WERI-Rb-1 (cell line): ENCODE results near the gene CLIP2.
"Not testable (repeated sequence)": the region's sequence is repeated elsewhere in the genome, so short reads cannot be mapped to it uniquely, and the experiment has no call there.

Experiments used
- DNase-seq: peaks from one replicate; pipeline ENCODE4 v3.0.0-alpha.2; 2020
- H3K27ac ChIP-seq: fragments of 250-450 bp; sonication (Bioruptor Pico); 2 replicates; pipeline ENCODE4 v1.5.1; 2020; ENCODE audit warnings: mild to moderate bottlenecking, moderate library complexity
- H3K27me3 ChIP-seq: fragments of 250-450 bp; sonication (Bioruptor Pico); 2 replicates; pipeline ENCODE4 v1.5.1; 2021; ENCODE audit warnings: mild to moderate bottlenecking, low read depth, moderate library complexity; ENCODE audit not compliant: insufficient read depth, severe bottlenecking
- H3K36me3 ChIP-seq: fragments of 250-450 bp; sonication (Bioruptor Pico); 2 replicates; pipeline ENCODE4 v1.5.1; 2020; ENCODE audit warnings: mild to moderate bottlenecking, moderate library complexity
- H3K4me3 ChIP-seq: 2 replicates; pipeline ENCODE4 v1.5.1; 2011; ENCODE audit warnings: low read depth, mild to moderate bottlenecking, control low read depth, low read length
- H3K9me3 ChIP-seq: fragments of 250-450 bp; sonication (Bioruptor Pico); 2 replicates; pipeline ENCODE4 v1.5.1; 2021; ENCODE audit warnings: mild to moderate bottlenecking, moderate library complexity; ENCODE audit not compliant: severe bottlenecking
- TF ChIP-seq, protein P1 (sequence below): IDR thresholded peaks from 2 replicates; pipeline ENCODE4 v1.5.1; 2011; ENCODE audit warnings: low read depth, mild to moderate bottlenecking, control low read depth, inconsistent platforms, low read length

The CLIP2 gene

DNA sequence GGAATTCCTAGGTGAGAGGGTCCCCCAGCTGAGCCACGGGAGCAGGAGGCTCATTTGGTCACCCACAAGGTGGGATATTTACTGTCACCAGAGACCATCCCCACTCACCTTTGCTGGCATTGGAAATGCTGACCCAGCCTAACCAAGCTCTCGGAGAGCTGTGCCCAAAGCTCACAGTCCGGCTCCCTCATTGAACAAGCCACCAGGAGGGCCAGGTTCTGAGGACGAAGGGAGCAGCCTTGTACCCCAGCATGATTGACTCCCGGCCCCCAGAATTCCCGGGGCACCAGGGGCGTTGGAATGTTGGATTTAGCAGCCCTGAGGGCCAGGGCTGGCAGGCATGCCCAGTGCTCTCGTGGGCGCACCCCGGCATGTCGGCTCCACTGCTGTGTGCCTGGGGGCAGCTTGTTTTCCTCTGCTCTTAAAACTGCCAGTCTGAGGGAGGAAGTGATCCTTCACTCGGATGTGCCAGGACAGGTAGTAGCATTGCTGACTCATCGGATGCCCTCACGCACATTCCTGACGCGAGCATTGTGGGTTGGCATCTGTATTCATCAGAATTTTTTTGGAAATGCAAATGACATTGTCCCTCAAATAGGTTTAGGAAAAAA is 23.3 kb downstream of the CLIP2 start:
- no peak overlapping the region for H3K4me3 ChIP-seq
- H3K27ac ChIP-seq = no peak overlapping the region
- H3K27me3 ChIP-seq = no peaks in the 10 kb centered on the region
- no peak for DNase-seq
- no peaks in the 10 kb centered on the region for H3K36me3 ChIP-seq
- TF ChIP-seq, protein P1, sequence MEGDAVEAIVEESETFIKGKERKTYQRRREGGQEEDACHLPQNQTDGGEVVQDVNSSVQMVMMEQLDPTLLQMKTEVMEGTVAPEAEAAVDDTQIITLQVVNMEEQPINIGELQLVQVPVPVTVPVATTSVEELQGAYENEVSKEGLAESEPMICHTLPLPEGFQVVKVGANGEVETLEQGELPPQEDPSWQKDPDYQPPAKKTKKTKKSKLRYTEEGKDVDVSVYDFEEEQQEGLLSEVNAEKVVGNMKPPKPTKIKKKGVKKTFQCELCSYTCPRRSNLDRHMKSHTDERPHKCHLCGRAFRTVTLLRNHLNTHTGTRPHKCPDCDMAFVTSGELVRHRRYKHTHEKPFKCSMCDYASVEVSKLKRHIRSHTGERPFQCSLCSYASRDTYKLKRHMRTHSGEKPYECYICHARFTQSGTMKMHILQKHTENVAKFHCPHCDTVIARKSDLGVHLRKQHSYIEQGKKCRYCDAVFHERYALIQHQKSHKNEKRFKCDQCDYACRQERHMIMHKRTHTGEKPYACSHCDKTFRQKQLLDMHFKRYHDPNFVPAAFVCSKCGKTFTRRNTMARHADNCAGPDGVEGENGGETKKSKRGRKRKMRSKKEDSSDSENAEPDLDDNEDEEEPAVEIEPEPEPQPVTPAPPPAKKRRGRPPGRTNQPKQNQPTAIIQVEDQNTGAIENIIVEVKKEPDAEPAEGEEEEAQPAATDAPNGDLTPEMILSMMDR = no peak
- no peaks in the 10 kb centered on the region for H3K9me3 ChIP-seq

DNA sequence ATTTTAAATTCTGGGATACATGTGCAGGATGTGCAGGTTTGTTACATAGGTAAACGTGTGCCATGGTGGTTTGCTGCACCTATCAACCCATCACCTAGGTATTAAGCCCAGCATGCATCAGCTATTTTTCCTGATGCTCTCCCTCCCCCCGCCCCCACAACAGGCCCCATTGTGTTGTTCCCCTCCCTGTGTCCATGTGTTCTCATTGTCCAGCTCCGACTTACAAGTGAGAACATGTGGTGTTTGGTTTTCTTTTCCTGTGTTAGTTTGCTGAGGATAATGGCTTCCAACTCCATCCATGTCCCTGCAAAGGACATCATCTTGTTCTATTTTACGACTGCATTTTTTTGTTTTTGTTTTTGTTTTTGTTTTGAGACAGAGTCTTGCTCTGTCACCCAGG is 26.7 kb downstream of the CLIP2 start:
- not testable (repeated sequence) for H3K4me3 ChIP-seq, H3K27me3 ChIP-seq, DNase-seq, H3K27ac ChIP-seq, H3K36me3 ChIP-seq, H3K9me3 ChIP-seq

DNA sequence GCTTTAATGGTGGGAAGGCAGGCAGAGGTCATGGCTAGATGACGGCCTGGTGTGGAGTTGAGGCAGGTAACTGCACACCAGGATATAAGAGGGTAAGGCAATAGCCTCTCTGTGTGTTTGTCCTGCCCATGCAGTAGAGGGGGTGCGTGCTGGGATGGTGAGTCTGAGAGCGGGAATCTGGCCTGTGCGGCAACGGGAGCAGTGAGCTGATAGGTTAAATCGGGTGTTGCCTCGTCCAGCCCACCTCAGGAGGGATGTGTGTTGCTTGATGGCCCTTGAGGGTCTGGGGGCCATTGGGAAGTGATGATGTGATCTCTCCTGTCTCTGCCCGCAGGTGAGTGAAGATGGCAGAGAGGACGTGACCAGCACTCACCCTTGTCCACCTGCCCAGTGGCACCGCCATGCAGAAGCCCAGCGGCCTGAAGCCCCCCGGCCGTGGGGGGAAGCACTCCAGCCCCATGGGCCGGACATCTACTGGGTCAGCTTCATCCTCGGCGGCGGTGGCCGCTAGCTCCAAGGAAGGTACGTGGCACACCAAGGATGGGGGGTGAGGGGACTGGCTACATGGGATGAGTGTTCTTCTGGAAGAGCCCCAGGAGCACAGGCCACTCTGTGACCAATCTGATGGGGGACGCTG is 28.1 kb downstream of the CLIP2 start:
- DNase-seq = no peak
- TF ChIP-seq, protein P1 = no peak
- no peaks in the 10 kb centered on the region for H3K36me3 ChIP-seq
- H3K9me3 ChIP-seq = no peaks in the 10 kb centered on the region
- no peak overlapping the region for H3K27ac ChIP-seq
- no peaks in the 10 kb centered on the region for H3K27me3 ChIP-seq
- H3K4me3 ChIP-seq = no peak overlapping the region

DNA sequence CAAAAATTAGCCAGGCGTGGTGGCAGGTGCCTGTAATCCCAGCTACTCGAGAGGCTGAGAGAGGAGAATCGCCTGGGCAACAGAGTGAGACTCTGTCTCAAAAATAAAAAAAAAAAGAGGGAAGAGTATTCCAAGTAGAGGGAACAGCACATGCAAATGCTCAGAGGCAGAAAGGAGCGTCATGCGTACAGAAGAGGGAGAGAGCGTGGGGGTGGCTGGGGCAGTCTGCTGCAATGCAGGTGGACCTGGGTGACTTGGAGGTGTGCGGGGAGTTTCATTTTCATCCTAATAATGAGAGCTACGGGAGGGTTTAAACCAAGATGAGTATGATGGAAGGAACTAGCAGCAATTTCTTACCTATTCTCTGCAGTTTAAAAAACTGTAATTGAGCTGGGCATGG is 28.8 kb downstream of the CLIP2 start:
- H3K9me3 ChIP-seq = no peaks in the 10 kb centered on the region
- TF ChIP-seq, protein P1 = no peak
- no peak for DNase-seq
- H3K4me3 ChIP-seq = no peak overlapping the region
- no peak overlapping the region for H3K27ac ChIP-seq
- H3K36me3 ChIP-seq = no peaks in the 10 kb centered on the region
- no peaks in the 10 kb centered on the region for H3K27me3 ChIP-seq

DNA sequence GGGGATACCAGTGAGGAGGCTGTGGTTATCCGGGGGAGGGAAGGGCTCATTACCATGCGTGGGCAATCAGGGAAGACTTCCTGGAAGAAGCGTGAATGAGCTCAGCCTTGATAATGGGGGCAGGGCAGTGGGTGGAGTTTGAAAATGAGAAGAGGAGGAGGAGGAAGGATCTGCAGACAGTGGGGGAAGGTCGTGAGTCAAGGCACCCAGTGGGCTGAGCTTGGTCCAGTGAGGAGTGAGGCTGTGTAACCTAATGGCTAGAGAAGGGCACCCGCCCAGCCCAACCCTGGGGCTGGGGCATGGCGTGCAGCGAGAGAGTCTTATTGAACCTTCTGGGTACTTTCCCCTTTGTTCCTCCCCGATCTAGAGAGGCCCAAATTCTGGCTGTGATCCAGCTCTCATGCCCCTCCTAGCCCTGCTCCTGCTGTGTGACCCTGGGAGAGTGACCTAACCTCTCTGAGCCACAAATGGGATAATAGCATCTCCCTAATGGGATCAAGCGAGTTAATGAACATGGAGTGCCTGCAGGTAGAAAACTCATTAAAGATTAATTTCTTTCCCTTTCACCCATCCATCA is 31.5 kb downstream of the CLIP2 start:
- Histone ChIP-seq H3K9me3 (no peaks in the 10 kb centered on the region), H3K27ac (no peak overlapping the region), H3K4me3 (no peak overlapping the region), H3K36me3 (no peaks in the 10 kb centered on the region), H3K27me3 (no peaks in the 10 kb centered on the region)
- TF ChIP-seq, protein P1 = no peak
- DNase-seq = no peak

DNA sequence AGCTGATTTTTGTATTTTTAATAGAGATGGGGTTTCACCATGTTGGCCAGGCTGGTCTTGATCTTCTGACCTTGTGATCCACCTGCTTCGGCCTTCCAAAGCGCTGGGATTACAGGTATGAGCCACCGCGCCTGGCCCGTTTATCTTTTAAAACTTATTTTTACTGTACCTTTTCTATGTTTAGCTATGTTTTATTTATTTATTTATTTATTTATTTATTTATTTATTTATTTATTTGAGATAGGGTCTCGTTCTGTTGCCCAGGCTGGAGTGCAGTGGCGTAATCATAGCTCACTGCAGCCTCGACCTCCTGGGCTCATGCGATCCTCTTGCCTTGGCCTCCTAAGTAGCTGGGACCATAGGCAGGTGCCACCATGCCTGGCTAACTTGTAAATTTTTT is 33.7 kb downstream of the CLIP2 start:
- not testable (repeated sequence) for H3K36me3 ChIP-seq, H3K27ac ChIP-seq, H3K9me3 ChIP-seq, DNase-seq, H3K27me3 ChIP-seq, H3K4me3 ChIP-seq
